IMR-90 (cell line): ENCODE measurements around the gene CYP4Z1. TPM values are rescaled to one million over a fixed set of nuclear protein-coding genes. Genes with fewer than 3 reads are reported as not detected.

Experiments
- ATAC-seq: fragments of 200-7000 bp; cut with Tn5 transposase; 2 replicates; pipeline ENCODE4 v1.9.1; 2020; ENCODE audit warnings: low read depth, mild to moderate bottlenecking, moderate library complexity
- BruUV-seq: library from RNA; stranded (reverse); fragments of 400-500 nt; replicated peaks from 2 replicates; lab custom pipeline; 2021; lab: Mats Ljungman, UMichigan
- CTCF ChIA-PET: fragments of 300-600 bp; formaldehyde crosslinking; extraction: SDS; loops from one replicate; lab custom pipeline; 2021; ENCODE audit warnings: antibody characterized with exemption; lab: Yijun Ruan, JAX
- POLR2A ChIA-PET: fragments of 300-600 bp; sonication (Branson Sonifier 250); formaldehyde crosslinking; loops from one replicate; lab custom pipeline; 2022; ENCODE audit warnings: antibody characterized with exemption; ENCODE audit not compliant: unreplicated experiment; lab: Charles Lee
- DNase-seq: peaks from one replicate; pipeline ENCODE4 v3.0.0; 2013
- H2AFZ ChIP-seq: replicated peaks from 2 replicates; pipeline ENCODE3; 2013; ENCODE audit warnings: low read length, mild to moderate bottlenecking; ENCODE audit not compliant: poor library complexity
- H2AK5ac ChIP-seq: 2 replicates; pipeline ENCODE4 v1.6.1; 2013; ENCODE audit warnings: low read depth, low read length, inconsistent platforms
- H2AK9ac ChIP-seq: replicated peaks from 2 replicates; pipeline ENCODE3; 2013; ENCODE audit warnings: mild to moderate bottlenecking, low read depth, low read length, moderate library complexity; ENCODE audit not compliant: poor library complexity
- H2BK120ac ChIP-seq: 2 replicates; pipeline ENCODE4 v1.6.1; 2013; ENCODE audit warnings: low read depth, low read length, inconsistent platforms
- H2BK15ac ChIP-seq: 3 replicates; pipeline ENCODE4 v1.6.1; 2013; ENCODE audit warnings: low read depth, low read length, inconsistent platforms
- H2BK20ac ChIP-seq: 2 replicates; pipeline ENCODE4 v1.6.1; 2013; ENCODE audit warnings: low read depth, mild to moderate bottlenecking, inconsistent platforms, low read length, moderate library complexity
- H2BK5ac ChIP-seq: 2 replicates; pipeline ENCODE4 v1.6.1; 2013; ENCODE audit warnings: mild to moderate bottlenecking, low read depth, low read length, inconsistent platforms; ENCODE audit not compliant: poor library complexity, severe bottlenecking
- H3K14ac ChIP-seq: replicated peaks from 2 replicates; pipeline ENCODE4 v1.6.1; 2013; ENCODE audit warnings: low read depth, low read length, inconsistent platforms
- H3K18ac ChIP-seq: 2 replicates; pipeline ENCODE4 v1.6.1; 2013; ENCODE audit warnings: low read depth, low read length, control low read depth
- H3K23ac ChIP-seq: 2 replicates; pipeline ENCODE4 v1.6.1; 2013; ENCODE audit warnings: low read depth, low read length, inconsistent platforms
- H3K27ac ChIP-seq: 2 replicates; pipeline ENCODE4 v1.5.1; 2013; ENCODE audit warnings: mild to moderate bottlenecking, control low read depth, low read length; ENCODE audit not compliant: insufficient read depth
- H3K27me3 ChIP-seq: 2 replicates; pipeline ENCODE4 v1.6.1; 2013; ENCODE audit warnings: low read length; ENCODE audit not compliant: control insufficient read depth, insufficient read depth
- H3K36me3 ChIP-seq: 2 replicates; pipeline ENCODE4 v1.6.1; 2013; ENCODE audit warnings: low read length, mixed read lengths; ENCODE audit not compliant: control insufficient read depth, insufficient read depth
- H3K4ac ChIP-seq: 2 replicates; pipeline ENCODE4 v1.6.1; 2013; ENCODE audit warnings: low read depth, low read length, inconsistent platforms
- H3K4me1 ChIP-seq: 2 replicates; pipeline ENCODE4 v1.6.1; 2013; ENCODE audit warnings: low read length, mixed read lengths; ENCODE audit not compliant: control insufficient read depth, insufficient read depth
- H3K4me2 ChIP-seq: 2 replicates; pipeline ENCODE4 v1.6.1; 2013; ENCODE audit warnings: low read depth, mild to moderate bottlenecking, control low read depth, low read length, moderate library complexity
- H3K4me3 ChIP-seq: 2 replicates; pipeline ENCODE4 v1.5.1; 2013; ENCODE audit warnings: low read depth, mild to moderate bottlenecking, control low read depth, low read length, moderate library complexity; ENCODE audit not compliant: insufficient read depth
- H3K56ac ChIP-seq: 2 replicates; pipeline ENCODE4 v1.6.1; 2013; ENCODE audit warnings: low read length, inconsistent platforms; ENCODE audit not compliant: insufficient read depth; ENCODE audit errors: extremely low read depth
- H3K79me1 ChIP-seq, 2 experiments: 2 replicates each; pipeline ENCODE4 v1.6.1; 2013; ENCODE audit warnings: low read length in 2 of 2, inconsistent platforms in 1 of 2, low read depth in 1 of 2
- H3K9ac ChIP-seq: 2 replicates; pipeline ENCODE4 v1.6.1; 2013; ENCODE audit warnings: low read depth, low read length, control low read depth
- H3K9me1 ChIP-seq: 2 replicates; pipeline ENCODE4 v1.6.1; 2013; ENCODE audit warnings: low read length, inconsistent platforms; ENCODE audit not compliant: insufficient read depth
- H3K9me3 ChIP-seq: 2 replicates; pipeline ENCODE4 v1.6.1; 2013; ENCODE audit warnings: low read length; ENCODE audit not compliant: control insufficient read depth, insufficient read depth
- H4K20me1 ChIP-seq: 2 replicates; pipeline ENCODE4 v1.6.1; 2013; ENCODE audit warnings: low read length, inconsistent platforms; ENCODE audit not compliant: insufficient read depth
- H4K5ac ChIP-seq: 2 replicates; pipeline ENCODE4 v1.6.1; 2013; ENCODE audit warnings: mild to moderate bottlenecking, low read depth, low read length, control low read depth
- H4K8ac ChIP-seq, 2 experiments: 2 replicates each; pipeline ENCODE4 v1.6.1; 2013; ENCODE audit warnings: low read depth in 2 of 2, low read length in 2 of 2, control low read depth in 1 of 2, inconsistent platforms in 1 of 2
- H4K91ac ChIP-seq: 2 replicates; pipeline ENCODE4 v1.6.1; 2013; ENCODE audit warnings: low read depth, low read length, inconsistent platforms; ENCODE audit not compliant: insufficient read depth
- BHLHE40 ChIP-seq: fragments of 150-350 bp; IDR thresholded peaks from 2 replicates; pipeline ENCODE4 v1.6.1; 2016; ENCODE audit warnings: mild to moderate bottlenecking, low read depth, low read length
- FOS ChIP-seq: fragments of 150-350 bp; IDR thresholded peaks from 2 replicates; pipeline ENCODE4 v1.6.1; 2016; ENCODE audit warnings: low read depth, low read length
- MAZ ChIP-seq: IDR thresholded peaks from 2 replicates; pipeline ENCODE4 v1.6.1; 2012; ENCODE audit warnings: low read depth, mild to moderate bottlenecking, low read length, improper control_type of control experiment, moderate library complexity, borderline replicate concordance
- MXI1 ChIP-seq: IDR thresholded peaks from 2 replicates; pipeline ENCODE4 v1.6.1; 2012; ENCODE audit warnings: low read depth, mild to moderate bottlenecking, low read length, moderate library complexity, borderline replicate concordance
- NFE2L2 ChIP-seq: fragments of 150-350 bp; IDR thresholded peaks from 2 replicates; pipeline ENCODE4 v1.6.1; 2016; ENCODE audit warnings: low read depth, mild to moderate bottlenecking, low read length
- POLR2A ChIP-seq: IDR thresholded peaks from 2 replicates; pipeline ENCODE4 v1.6.1; 2012; ENCODE audit warnings: mild to moderate bottlenecking, low read depth, low read length
- RAD21 ChIP-seq: IDR thresholded peaks from 2 replicates; pipeline ENCODE4 v1.6.1; 2012; ENCODE audit warnings: low read length, improper control_type of control experiment
- RCOR1 ChIP-seq: IDR thresholded peaks from 2 replicates; pipeline ENCODE4 v1.6.1; 2012; ENCODE audit warnings: mild to moderate bottlenecking, low read length, improper control_type of control experiment; ENCODE audit not compliant: insufficient replicate concordance
- RFX5 ChIP-seq: IDR thresholded peaks from 2 replicates; pipeline ENCODE4 v1.8.0; 2012; ENCODE audit warnings: low read depth, mild to moderate bottlenecking, low read length, moderate library complexity
- SMC3 ChIP-seq: fragments of 150-350 bp; IDR thresholded peaks from 2 replicates; pipeline ENCODE4 v1.6.1; 2016; ENCODE audit warnings: low read depth, mild to moderate bottlenecking, antibody characterized with exemption, low read length, moderate library complexity
- WGBS, 2 experiments: methylation state at CpG; one replicate each; pipeline versions ENCODE4 v1.1.5 to v1.1.7; 2013; ENCODE audit warnings: missing lambda C conversion rate in 2 of 2; ENCODE audit not compliant: insufficient read length in 1 of 2; ENCODE audit errors: extremely low coverage in 2 of 2; 5-methylcytosine and 5-hydroxymethylcytosine counted together
- dilution Hi-C: fragments of 300-500 bp; cut with HindIII; formaldehyde crosslinking; loops from one replicate; pipeline ENCODE4 v1.14.3; 2018; ENCODE audit warnings: low sequenced_read_pairs; ENCODE audit not compliant: unreplicated experiment
- in situ Hi-C: fragments of 300-500 bp; cut with MboI; formaldehyde crosslinking; loops from 3 replicates; pipeline ENCODE4 v1.14.3; 2019; ENCODE audit warnings: low sequenced_read_pairs, inconsistent platforms, mixed read lengths
- intact Hi-C: fragments of 100-400 bp; cut with micrococcal nuclease; formaldehyde crosslinking; loops from 2 replicates; pipeline ENCODE4 v1.10.0; 2022
- polyA plus RNA-seq, 3 experiments: library from polyadenylated mRNA; depleted of rRNA; stranded (reverse); fragments of >200 nt; gene quantifications; 2 replicates each; pipeline ENCODE4 v1.2.3, GENCODE V29; 2012; ENCODE audit warnings: low replicate concordance in 1 of 3
- total RNA-seq: library from RNA; depleted of rRNA; stranded (reverse); fragments of >200 nt; gene quantifications from 2 replicates; pipeline ENCODE4 v1.2.3, GENCODE V29; 2012
- TF ChIP-seq, protein P1 (sequence below): fragments of 150-350 bp; IDR thresholded peaks from 2 replicates; pipeline ENCODE4 v1.6.1; 2016; ENCODE audit warnings: low read depth, mild to moderate bottlenecking, low read length, moderate library complexity, borderline replicate concordance
- TF ChIP-seq, protein P2 (sequence below): fragments of 150-350 bp; IDR thresholded peaks from 2 replicates; pipeline ENCODE4 v1.6.1; 2017; ENCODE audit warnings: mild to moderate bottlenecking, antibody characterized with exemption, low read length, low read depth

Gene CYP4Z1
- total and polyA plus RNA-seq, 2 of the 4 experiments (the other 2 are of a cell fraction), result not detected

DNA sequence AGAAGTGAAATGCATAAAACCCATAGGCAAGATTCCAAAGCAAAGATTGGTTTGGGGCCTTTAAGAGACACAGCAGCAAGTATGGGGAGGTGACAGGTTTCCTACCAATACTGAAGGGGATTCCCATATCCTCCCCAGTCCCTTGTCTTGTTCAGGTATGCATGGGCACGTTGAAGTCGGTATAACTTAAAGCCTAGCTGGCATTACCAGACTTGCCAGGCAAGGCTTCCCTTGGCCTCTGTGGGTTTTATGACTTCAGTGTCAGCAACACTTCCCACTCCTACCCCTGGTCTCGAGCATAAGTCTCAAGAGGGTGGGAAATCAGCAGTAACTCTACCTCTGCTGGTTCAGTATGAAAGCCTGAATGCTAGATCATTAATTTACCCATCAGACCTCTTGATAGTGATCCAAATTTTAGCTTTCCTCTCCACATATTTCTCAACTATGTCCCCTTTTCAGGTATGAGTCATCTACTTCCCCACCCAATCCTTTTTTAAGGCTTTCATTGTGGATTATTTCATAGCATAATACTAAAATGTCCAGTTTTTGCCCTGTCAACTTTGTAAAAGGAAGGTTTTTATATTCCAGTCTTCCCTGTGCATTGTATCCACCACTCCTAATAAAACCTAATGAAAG lies 36.7 kb upstream of the CYP4Z1 start:
- H3K9ac ChIP-seq, result no peak overlapping the region
- H3K79me1 ChIP-seq, result no peaks in the 10 kb centered on the region
- TF ChIP-seq MAZ (no peak), RFX5 (no peak), BHLHE40 (no peak), RCOR1 (no peak), SMC3 (no peak), RAD21 (no peak), POLR2A (no peak), MXI1 (no peak), FOS (no peak), NFE2L2 (no peak)
- TF ChIP-seq, protein P1, sequence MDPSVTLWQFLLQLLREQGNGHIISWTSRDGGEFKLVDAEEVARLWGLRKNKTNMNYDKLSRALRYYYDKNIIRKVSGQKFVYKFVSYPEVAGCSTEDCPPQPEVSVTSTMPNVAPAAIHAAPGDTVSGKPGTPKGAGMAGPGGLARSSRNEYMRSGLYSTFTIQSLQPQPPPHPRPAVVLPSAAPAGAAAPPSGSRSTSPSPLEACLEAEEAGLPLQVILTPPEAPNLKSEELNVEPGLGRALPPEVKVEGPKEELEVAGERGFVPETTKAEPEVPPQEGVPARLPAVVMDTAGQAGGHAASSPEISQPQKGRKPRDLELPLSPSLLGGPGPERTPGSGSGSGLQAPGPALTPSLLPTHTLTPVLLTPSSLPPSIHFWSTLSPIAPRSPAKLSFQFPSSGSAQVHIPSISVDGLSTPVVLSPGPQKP, result no peak
- TF ChIP-seq, protein P2, sequence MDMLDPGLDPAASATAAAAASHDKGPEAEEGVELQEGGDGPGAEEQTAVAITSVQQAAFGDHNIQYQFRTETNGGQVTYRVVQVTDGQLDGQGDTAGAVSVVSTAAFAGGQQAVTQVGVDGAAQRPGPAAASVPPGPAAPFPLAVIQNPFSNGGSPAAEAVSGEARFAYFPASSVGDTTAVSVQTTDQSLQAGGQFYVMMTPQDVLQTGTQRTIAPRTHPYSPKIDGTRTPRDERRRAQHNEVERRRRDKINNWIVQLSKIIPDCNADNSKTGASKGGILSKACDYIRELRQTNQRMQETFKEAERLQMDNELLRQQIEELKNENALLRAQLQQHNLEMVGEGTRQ, result no peak
- H2AFZ ChIP-seq, result no peak overlapping the region
- CTCF ChIA-PET, result no interaction called here
- H3K9me1 ChIP-seq, result no peaks in the 10 kb centered on the region
- no peak for DNase-seq
- H2BK20ac ChIP-seq, result no peak overlapping the region
- no peak overlapping the region for H3K4ac ChIP-seq
- no peak overlapping the region for H2BK120ac ChIP-seq
- no peaks in the 10 kb centered on the region for H3K9me3 ChIP-seq
- H3K27ac ChIP-seq, result no peak overlapping the region
- no peaks in the 10 kb centered on the region for H3K36me3 ChIP-seq
- BruUV-seq, result no TSS peak
- no peak overlapping the region for H4K91ac ChIP-seq
- H4K5ac ChIP-seq, result no peak overlapping the region
- dilution Hi-C loops (no loop called here), in situ Hi-C loops (no loop called here), intact Hi-C loops (no loop called here)
- H2BK5ac ChIP-seq, result no peak overlapping the region
- POLR2A ChIA-PET, result no interaction called here
- no peak overlapping the region for H3K56ac ChIP-seq
- WGBS, 2 experiments, result no CpG with 5 or more reads among the region's 3 CpGs
- H4K8ac ChIP-seq, result no peak overlapping the region
- no peaks in the 10 kb centered on the region for H3K4me1 ChIP-seq
- H3K4me2 ChIP-seq, result no peak overlapping the region
- no peak overlapping the region for H2AK5ac ChIP-seq
- no peak overlapping the region for H3K14ac ChIP-seq
- no peak for ATAC-seq
- H3K27me3 ChIP-seq, result no peaks in the 10 kb centered on the region
- H3K18ac ChIP-seq, result no peak overlapping the region
- H4K20me1 ChIP-seq, result no peaks in the 10 kb centered on the region
- no peak overlapping the region for H3K4me3 ChIP-seq
- H2BK15ac ChIP-seq, result no peak overlapping the region
- H3K23ac ChIP-seq, result no peak overlapping the region
- H2AK9ac ChIP-seq, result no peak overlapping the region
